Rectal smooth muscle tissue (tissue), 1 donor: ENCODE results near the gene TMCO6.

Experiments
- H3K27ac ChIP-seq: one replicate; pipeline ENCODE4 v1.7.0; 2013; ENCODE audit warnings: low read depth, low read length, inconsistent platforms
- H3K27me3 ChIP-seq: one replicate; pipeline ENCODE4 v1.7.0; 2013; ENCODE audit warnings: low read length; ENCODE audit not compliant: control insufficient read depth, insufficient read depth
- H3K36me3 ChIP-seq: one replicate; pipeline ENCODE4 v1.7.0; 2013; ENCODE audit warnings: low read length; ENCODE audit not compliant: control insufficient read depth, insufficient read depth
- H3K4me1 ChIP-seq: one replicate; pipeline ENCODE4 v1.7.0; 2013; ENCODE audit warnings: low read length; ENCODE audit not compliant: control insufficient read depth, insufficient read depth
- H3K4me3 ChIP-seq: one replicate; pipeline ENCODE4 v1.7.0; 2013; ENCODE audit warnings: low read length
- H3K9ac ChIP-seq: one replicate; pipeline ENCODE4 v1.7.0; 2013; ENCODE audit warnings: low read length

TMCO6 gene

GRCh38 chr5:140690941-140691924 is 52.0 kb downstream of the TMCO6 start, which contains the start of the genes HARS1 and HARS2:
Gene HARS1, minus strand, starts transcription at chr5:140691370. Its CDS starts 66 bp downstream, at chr5:140691304.
Gene HARS2, plus strand, starts transcription at chr5:140691455. Its CDS starts 194 bp downstream, at chr5:140691649.
- Histone ChIP-seq H3K27ac (peak within 1 kb of the TSS; percentile 80), H3K9ac (peak within 1 kb of the TSS; percentile 93), H3K36me3 (peaks cover 15% of the 10 kb centered on the region)

GRCh38 chr5:140694276-140694675 is 55.0 kb downstream of the TMCO6 start:
- no peak overlapping the region for H3K27ac ChIP-seq
- no peaks in the 10 kb centered on the region for H3K27me3 ChIP-seq
- peaks cover 12% of the 10 kb centered on the region for H3K4me1 ChIP-seq
- H3K36me3 ChIP-seq: peaks cover 35% of the 10 kb centered on the region
- H3K9ac ChIP-seq: no peak overlapping the region
- no peak overlapping the region for H3K4me3 ChIP-seq

More at GRCh38 chr5:140690941-140691924, 52.0 kb downstream of the TMCO6 start, which contains the start of the genes HARS1 and HARS2:
- peak within 1 kb of the TSS; percentile 98 for H3K4me3 ChIP-seq
- peaks cover 12% of the 10 kb centered on the region for H3K4me1 ChIP-seq
- H3K27me3 ChIP-seq: no peaks in the 10 kb centered on the region
